ENCODE results near the gene KCNQ1. TPM values are rescaled to one million over a fixed set of nuclear protein-coding genes. Genes with fewer than 3 reads are reported as not detected.

The KCNQ1 gene
- total RNA-seq, 1 experiment from 2014 or later, result 2.3 TPM

- no peak overlapping the region for H2BK20ac ChIP-seq (ENCODE audit: low read depth, low read length, poor library complexity, severe bottlenecking)
- no peak overlapping the region for H3K9ac ChIP-seq (ENCODE audit: extremely low read depth, insufficient read length, low read length)
- H2BK120ac ChIP-seq (ENCODE audit: low read depth, low read length, poor library complexity, severe bottlenecking), result no peak overlapping the region
- no peaks in the 10 kb centered on the region; the same call in 1 of the 2 replicates for H3K79me2 ChIP-seq (ENCODE audit: insufficient read depth, low read length)
- whole genome bisulfite sequencing (ENCODE audit: extremely low coverage, insufficient read length, low lambda C conversion rate), result no CpG with 5 or more reads among the region's 18 CpGs
- H3K14ac ChIP-seq (ENCODE audit: insufficient read depth, low read length), result peak overlapping the region; percentile 32
- H3K4ac ChIP-seq (ENCODE audit: low read depth, low read length), result no peak overlapping the region
- Mint-ChIP-seq H3K36me3 (ENCODE audit: insufficient read depth in 1 of 3, low read depth in 3 of 3) (peaks cover 5 to 34% (median 12%) of the 10 kb centered on the region in 3 experiments), H3K4me1 (peaks cover 94 to 95% of the 10 kb centered on the region in 2 experiments), H3K27ac (peak overlapping the region; percentile 94), H3K27me3 (ENCODE audit: low read depth) (peaks cover 34% of the 10 kb centered on the region), H3K4me3 (peak overlapping the region; percentile 39 to 49; a peak in 3 of 5 replicates), H3K9me3 (peaks cover 3 to 4% of the 10 kb centered on the region in 2 experiments)
- H3K79me1 ChIP-seq (ENCODE audit: insufficient read depth, low read depth, low read length, poor library complexity, severe bottlenecking), result no peaks in the 10 kb centered on the region
- DNase-seq, result peak; percentile 96
- H3K4me1 ChIP-seq (ENCODE audit: insufficient read depth, low read length), result peaks cover 37% of the 10 kb centered on the region
- H2BK5ac ChIP-seq (ENCODE audit: insufficient read length, low read length), result no peak overlapping the region
- H3K9me3 ChIP-seq (ENCODE audit: control insufficient read depth, low read depth, low read length), result no peaks in the 10 kb centered on the region
- no peaks in the 10 kb centered on the region for H3K23me2 ChIP-seq (ENCODE audit: insufficient read length, low read depth, low read length, poor library complexity, severe bottlenecking)
- H3K4me2 ChIP-seq (ENCODE audit: insufficient read depth, insufficient read length, low read length), result peak overlapping the region; percentile 35
- peak overlapping the region; percentile 11 for H4K5ac ChIP-seq (ENCODE audit: insufficient read length, low read depth, low read length)
- no peak overlapping the region for H2BK15ac ChIP-seq (ENCODE audit: low read depth, low read length)
- TF ChIP-seq CTCF (conservative IDR thresholded peaks at IDR 0.05), result 0 out of 3 replicates have a peak, but pooled peaks have one; percentile 31
- H4K91ac ChIP-seq (ENCODE audit: insufficient read length, low read depth, low read length), result no peak overlapping the region
- H3K27ac ChIP-seq (ENCODE audit: insufficient read length, low read depth, low read length), result peak overlapping the region; percentile 85
- H3K23ac ChIP-seq (ENCODE audit: insufficient read length, low read depth, low read length), result no peak overlapping the region
- H2AK5ac ChIP-seq (ENCODE audit: insufficient read length, low read length), result no peak overlapping the region
- H4K20me1 ChIP-seq (ENCODE audit: control insufficient read depth, insufficient read depth, insufficient read length), result no peaks in the 10 kb centered on the region
- no peak overlapping the region for H3K56ac ChIP-seq (ENCODE audit: insufficient read length, low read depth, low read length)
- H3K27me3 ChIP-seq (ENCODE audit: insufficient read depth, low read length), result no peaks in the 10 kb centered on the region
- H3T11ph ChIP-seq (ENCODE audit: low read length), result no peak overlapping the region
- peak overlapping the region; percentile 59 for H3K18ac ChIP-seq (ENCODE audit: insufficient read length, low read depth, low read length)
- no peak overlapping the region for H2AFZ ChIP-seq (ENCODE audit: low read length)
- no peak overlapping the region for H4K8ac ChIP-seq (replicated peaks; ENCODE audit: insufficient read length, low read depth, low read length)
- peak overlapping the region; percentile 9 for H2BK12ac ChIP-seq (ENCODE audit: insufficient read length, low read depth, low read length)
Observed at GRCh38 chr11:2693271-2694261, 248.8 kb downstream of the KCNQ1 start.

All from H9 (cell line).